Measurements from ENCODE around the gene XDH.

DNA sequence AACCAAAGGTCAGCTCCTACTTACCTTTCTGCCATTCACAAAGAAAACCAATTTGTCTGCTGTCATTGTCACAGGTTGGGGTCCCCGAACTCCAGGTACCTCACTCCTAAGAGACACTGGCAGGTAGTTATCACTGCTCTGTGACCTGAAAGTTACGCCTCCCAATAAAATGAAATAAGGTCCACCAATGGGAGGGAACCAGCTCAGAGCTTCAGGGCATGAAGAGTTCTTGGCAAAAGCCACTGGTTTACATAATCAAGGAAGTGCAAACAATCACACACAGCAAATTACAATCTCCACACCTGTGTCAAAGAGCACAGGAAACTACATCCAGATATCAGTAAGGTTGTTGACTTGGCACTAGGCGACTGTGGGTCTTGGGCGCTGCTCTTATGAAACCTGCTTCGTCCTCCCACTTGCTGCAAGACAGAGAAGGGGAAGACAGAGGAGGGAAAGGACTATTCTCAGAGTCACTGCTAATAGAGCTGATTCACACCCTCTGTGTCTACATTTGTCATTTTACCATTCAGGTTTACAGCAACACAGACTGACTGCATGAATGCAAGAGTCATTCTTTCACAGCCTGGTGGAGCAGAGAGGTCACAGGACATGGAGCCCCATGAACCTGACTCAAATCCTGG, at the start of gene XDH:
- TF ChIP-seq ZBTB9 (CRISPR knock-in tag; IDR thresholded peaks at IDR 0.05) (no peak), FOXJ3 (CRISPR knock-in tag; IDR thresholded peaks at IDR 0.05) (no peak), RFX5 (IDR thresholded peaks at IDR 0.05; ENCODE audit: low read depth, low read length) (no peak), FOXA3 (CRISPR knock-in tag; conservative IDR thresholded peaks at IDR 0.05 in 1 of 2, IDR thresholded peaks at IDR 0.05 in 1 of 2) (no peak), MEIS2 (IDR thresholded peaks at IDR 0.05; ENCODE audit: partially characterized antibody) (no peak), POLR2A (conservative IDR thresholded peaks at IDR 0.05) (no peak), MTF1 (CRISPR knock-in tag; IDR thresholded peaks at IDR 0.05; ENCODE audit: borderline replicate concordance) (no peak), ZNF282 (CRISPR knock-in tag; IDR thresholded peaks at IDR 0.05) (no peak), SIN3A (IDR thresholded peaks at IDR 0.05; ENCODE audit: borderline replicate concordance in 2 of 2, control insufficient read depth in 1 of 2, low read depth in 2 of 2, low read length in 2 of 2) (no peak)

All from K562 (cell line).